ENCODE data around the gene EMILIN3.

- TF ChIP-seq MAX (IDR thresholded peaks at IDR 0.05; ENCODE audit: low read depth), result no peak
- TF ChIP-seq EP300 (IDR thresholded peaks at IDR 0.05; ENCODE audit: borderline replicate concordance in 1 of 2, low read depth in 1 of 2, low read length in 1 of 2), result no peak
- TF ChIP-seq SIN3A (IDR thresholded peaks at IDR 0.05; ENCODE audit: borderline replicate concordance, low read depth, low read length), result no peak
- TF ChIP-seq, protein P1, sequence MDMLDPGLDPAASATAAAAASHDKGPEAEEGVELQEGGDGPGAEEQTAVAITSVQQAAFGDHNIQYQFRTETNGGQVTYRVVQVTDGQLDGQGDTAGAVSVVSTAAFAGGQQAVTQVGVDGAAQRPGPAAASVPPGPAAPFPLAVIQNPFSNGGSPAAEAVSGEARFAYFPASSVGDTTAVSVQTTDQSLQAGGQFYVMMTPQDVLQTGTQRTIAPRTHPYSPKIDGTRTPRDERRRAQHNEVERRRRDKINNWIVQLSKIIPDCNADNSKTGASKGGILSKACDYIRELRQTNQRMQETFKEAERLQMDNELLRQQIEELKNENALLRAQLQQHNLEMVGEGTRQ (IDR thresholded peaks at IDR 0.05; ENCODE audit: borderline replicate concordance, low read depth, low read length), result no peak
- TF ChIP-seq MEF2A (IDR thresholded peaks at IDR 0.05; ENCODE audit: borderline replicate concordance, low read depth), result no peak
- no peak for TF ChIP-seq YY1 (IDR thresholded peaks at IDR 0.05; ENCODE audit: low read depth)
- no peak for TF ChIP-seq USF1 (IDR thresholded peaks at IDR 0.05; ENCODE audit: borderline replicate concordance, low read depth)
- TF ChIP-seq CTCF (IDR thresholded peaks at IDR 0.05), result no peak
- TF ChIP-seq RAD21 (IDR thresholded peaks at IDR 0.05; ENCODE audit: low read length), result no peak
Observed at GRCh38 chr20:41370176-41370575, 3.6 kb upstream of the EMILIN3 start.
